Putamen (tissue), 1 donor: ENCODE measurements around the gene RPS15.

ENCODE experiments used
- DNase-seq: peaks from one replicate; pipeline ENCODE4 v3.0.0-alpha.2; 2016; ENCODE audit warnings: low spot score

The RPS15 gene

DNA sequence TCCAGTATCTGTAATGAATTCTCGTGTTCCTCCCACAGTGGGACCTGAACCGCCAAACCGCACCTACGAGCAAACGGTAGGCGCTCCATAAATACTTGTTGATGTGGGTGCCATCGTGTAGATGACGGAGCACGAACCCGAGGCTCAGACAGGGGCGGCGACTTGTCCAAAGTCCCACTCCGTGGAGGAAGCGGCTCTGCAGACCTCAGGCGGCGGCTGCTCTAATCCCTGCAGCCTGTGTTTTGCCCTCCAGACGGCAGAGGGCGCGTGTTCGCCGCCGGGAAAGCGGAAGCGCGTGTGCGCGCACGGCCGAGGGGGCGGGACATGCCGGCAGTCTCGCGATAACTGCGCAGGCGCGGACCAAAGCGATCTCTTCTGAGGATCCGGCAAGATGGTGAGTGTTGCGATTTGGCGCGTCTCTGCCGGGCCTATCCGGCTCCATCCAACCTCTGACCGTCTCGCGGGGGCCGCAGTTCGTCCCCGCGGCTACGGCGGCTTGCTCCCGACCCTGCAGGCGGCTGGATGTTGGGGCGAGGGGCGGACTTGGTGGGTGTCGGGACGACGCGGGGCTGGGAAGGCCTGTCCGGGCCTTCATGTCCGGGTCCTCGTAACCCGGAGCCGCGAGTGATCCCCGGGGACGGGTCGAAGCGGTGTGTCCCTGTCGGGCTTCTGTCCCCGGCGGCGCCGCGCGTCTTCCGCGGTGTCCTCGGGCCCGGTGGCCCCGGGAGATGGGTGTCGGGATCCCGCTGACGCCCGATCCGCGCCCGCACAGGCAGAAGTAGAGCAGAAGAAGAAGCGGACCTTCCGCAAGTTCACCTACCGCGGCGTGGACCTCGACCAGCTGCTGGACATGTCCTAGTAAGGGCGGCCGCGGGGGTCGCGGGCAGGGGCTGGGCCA lies at the start of gene RPS15:
Gene RPS15 (plus strand): TSS at position 362 of the 898 bp plus-strand sequence. CDS start 30 bp downstream, at position 392.
- DNase-seq = peak; percentile 93

DNA sequence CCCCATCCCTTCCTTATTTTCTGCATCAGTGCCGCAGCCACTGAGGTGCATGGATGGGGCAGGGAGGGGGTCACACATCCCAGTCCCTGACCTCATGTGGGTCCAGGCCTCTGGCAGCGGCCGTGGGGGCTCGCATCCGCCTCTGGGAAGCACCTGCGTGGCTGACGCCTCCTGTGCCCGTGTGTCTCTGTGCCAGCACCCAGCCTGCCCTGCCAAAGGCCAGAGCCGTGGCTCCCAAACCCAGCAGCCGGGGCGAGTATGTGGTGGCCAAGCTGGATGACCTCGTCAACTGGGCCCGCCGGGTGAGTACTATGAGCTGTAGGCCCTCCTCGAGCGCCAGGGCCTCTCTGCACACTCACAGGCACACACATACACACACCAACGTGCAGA lies 49.6 kb upstream of the RPS15 start:
- no peak for DNase-seq

DNA sequence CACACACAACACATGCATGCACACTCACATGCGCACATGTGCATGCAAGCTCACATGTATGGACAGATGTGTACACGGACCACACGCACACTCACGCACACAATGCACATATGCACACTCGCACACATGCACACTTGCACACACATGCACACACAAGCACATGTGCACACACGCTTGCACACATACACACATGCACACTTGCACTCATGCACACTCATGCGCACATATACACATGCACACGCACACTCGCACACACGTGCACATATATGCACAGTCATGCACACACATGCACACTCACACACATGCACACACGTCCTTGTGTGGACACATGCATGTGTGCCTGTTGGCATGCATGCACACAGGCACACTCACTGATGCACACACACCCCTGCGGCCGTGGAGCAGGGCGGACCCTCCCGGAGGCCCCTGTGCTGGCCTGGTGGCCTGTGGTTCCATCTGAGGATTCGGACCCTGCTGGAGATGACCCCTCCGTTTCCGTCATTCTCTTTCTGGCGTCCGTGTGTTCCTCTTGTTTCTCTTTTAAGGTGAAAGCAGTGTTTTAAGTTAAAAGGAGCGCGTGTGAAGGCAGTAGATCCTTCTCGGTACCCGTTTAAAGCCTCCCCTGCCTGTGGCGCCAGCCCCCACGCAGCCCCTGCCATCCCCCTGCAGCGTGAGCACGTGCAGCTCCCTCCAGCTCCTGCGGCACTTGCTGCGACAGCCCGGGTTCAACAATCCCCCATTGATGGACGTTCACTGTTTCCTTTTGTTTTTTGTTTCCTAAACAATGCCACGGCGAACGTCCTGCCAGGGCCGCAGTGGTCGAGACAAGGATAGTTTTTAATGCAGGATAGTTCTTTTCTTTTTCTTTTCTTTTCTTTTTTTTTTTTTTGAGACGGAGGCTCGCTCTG lies 48.9 kb upstream of the RPS15 start:
- DNase-seq = peak; percentile 89

DNA sequence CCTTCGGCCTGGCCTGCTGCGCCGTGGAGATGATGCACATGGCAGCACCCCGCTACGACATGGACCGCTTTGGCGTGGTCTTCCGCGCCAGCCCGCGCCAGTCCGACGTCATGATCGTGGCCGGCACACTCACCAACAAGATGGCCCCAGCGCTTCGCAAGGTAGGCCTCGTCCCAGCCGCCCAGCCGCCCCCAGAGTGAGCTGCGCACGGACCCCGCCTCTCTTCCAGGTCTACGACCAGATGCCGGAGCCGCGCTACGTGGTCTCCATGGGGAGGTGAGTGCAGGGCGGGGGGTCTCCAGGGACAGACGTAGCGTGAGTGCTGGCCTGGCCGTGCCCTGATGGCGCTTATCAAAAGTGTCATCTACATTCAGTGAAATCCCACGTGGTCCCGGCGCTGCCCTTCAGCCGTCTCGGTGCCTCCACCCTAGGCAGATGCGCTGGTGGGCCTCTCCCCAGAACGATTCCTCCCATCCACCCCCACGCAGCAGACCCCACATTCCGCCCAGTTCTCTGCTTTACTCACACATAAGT lies 47.2 kb upstream of the RPS15 start:
- DNase-seq = no peak

DNA sequence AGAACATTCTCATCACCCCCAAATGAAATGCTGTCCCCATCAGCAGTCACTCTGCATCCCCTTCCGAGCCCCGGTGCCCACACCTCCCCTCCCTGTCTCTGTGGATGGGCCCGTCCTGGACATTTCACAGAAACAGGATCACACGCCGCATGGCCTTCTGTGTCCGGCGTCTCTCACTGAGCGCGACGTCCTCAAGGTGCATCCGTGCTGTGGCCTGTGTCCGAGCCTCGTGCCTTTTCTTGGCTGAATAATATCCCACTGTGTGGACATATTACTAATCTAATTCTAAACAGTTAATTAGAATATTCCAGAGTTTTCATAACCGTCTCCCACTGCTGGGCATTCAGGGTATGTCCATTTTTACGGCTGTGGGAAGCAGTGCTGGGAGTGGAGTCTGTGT lies 45.8 kb upstream of the RPS15 start:
- no peak for DNase-seq

DNA sequence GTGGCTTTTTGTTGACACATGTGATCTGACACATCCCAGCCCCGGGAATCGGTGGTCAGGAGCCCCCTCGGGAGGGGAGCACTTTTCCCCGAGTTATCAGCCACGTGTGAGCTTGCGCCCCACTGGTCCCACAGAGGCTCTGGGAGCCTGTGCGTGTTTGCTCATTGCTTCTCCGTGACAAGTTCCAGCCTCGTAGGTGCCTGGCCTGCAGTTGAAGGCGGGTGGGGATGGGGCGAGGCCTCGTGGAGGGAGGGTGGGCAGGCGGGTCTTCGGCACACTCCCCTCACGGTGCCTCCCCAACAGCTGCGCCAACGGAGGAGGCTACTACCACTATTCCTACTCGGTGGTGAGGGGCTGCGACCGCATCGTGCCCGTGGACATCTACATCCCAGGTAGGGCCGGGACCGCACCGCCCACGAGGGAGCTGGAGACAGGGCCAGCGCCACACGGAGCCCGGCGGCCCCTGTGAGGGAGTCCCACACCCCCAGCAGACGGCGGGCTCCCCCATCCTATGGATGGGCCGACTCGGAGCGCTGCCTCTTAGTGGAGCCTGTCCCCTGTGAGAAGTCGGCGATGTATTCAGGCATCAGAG lies 45.2 kb upstream of the RPS15 start:
- no peak for DNase-seq

DNA sequence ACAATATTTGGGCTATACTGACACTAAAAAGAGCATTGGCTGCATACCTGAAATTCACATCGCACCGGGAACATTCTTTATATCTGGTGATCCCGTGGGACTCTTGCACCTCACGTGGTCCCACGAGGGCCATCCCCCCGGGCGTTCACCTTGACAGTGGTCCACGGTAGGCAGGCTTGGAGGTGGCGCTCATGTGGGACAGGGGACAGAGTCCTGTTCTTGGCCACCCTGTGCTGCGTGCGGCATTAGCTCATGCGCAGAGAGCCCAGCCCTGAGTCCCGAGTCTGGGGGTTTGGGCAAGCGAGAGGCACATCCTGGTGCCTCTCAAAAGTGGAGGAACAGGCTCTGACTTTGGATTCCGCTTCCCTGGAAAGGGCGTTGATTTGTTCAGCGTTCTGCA lies 44.4 kb upstream of the RPS15 start:
- DNase-seq = no peak

DNA sequence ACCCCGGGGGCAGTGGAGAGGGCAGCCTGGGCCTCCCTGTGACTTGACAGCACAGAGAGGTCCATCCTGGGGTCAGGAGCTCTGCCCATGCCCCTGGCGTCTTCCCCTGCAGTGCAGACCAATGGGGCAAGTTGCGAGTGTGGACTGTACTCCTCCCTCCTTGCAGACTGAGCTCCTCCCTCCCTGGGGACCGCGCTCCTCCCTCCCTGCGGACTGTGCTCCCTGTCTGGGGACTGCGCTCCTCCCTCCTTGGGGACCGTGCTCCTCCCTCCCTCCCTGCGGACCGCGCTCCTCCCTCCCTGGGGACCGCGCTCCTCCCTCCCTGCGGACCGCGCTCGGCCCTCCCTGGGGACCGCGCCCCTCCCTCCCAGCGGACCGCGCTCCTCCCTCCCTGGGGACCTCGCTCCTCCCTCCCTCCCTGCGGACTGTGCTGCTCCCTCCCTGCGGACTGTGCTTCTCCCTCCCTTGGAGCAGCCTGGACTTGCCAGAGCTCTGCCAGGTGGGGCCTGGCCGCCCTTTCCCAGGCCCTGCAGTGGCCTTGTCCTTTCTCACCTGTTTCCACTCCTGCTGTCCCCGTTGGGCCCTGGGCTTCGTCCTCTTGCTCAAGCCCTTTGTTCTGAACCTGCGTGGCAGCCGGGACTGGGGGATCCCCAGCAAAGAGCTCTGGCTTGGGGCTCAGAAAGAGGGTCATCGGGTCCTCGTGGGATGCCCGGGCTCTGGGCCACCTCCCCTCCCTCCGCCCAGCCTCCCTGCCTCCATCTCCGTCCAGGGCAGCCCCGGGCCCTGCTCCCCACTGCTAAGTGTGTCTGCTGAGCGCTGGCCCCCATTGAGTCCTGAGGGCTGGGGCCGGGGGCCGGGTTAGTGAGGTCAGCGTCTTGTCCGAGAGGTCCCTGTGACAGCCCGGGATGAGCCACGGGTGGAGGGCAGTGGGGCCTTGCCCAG lies 43.7 kb upstream of the RPS15 start:
- no peak for DNase-seq

DNA sequence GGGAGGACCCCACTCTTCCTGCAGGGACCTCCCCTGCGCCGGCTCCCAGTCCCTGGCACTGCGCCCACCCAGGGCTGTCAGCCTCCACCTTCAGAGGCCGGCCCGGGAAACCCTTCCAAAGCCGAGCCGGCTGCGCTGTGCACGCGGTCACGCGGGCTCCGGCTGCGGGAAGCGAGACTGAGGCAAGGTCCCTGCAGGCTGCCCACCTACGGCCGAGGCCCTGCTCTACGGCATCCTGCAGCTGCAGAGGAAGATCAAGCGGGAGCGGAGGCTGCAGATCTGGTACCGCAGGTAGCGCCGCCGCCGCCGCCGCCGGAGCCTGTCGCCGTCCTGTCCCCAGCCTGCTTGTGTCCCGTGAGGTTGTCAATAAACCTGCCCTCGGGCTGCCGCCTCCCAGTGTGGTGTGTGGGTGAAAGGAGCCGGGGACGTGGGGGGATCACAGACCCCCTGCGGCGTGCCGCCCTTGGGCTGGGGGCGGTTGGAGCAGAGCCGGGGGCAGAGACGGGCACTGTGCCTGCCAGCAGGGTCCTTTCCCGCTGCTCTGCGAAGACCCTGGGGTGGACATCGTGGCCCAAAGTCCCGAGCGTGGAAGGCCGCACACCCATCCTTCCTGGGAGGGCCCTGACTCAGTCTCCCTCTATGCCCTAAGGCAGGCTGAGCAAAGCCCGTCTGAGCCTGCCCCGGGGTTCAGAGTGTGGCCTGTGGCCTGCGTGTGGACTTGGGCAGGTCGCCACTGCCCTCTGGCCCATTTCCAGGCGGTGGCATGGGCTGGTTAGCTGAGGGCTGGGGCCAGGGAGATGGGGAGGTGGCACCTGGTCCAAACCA lies 42.8 kb upstream of the RPS15 start:
- no peak for DNase-seq

DNA sequence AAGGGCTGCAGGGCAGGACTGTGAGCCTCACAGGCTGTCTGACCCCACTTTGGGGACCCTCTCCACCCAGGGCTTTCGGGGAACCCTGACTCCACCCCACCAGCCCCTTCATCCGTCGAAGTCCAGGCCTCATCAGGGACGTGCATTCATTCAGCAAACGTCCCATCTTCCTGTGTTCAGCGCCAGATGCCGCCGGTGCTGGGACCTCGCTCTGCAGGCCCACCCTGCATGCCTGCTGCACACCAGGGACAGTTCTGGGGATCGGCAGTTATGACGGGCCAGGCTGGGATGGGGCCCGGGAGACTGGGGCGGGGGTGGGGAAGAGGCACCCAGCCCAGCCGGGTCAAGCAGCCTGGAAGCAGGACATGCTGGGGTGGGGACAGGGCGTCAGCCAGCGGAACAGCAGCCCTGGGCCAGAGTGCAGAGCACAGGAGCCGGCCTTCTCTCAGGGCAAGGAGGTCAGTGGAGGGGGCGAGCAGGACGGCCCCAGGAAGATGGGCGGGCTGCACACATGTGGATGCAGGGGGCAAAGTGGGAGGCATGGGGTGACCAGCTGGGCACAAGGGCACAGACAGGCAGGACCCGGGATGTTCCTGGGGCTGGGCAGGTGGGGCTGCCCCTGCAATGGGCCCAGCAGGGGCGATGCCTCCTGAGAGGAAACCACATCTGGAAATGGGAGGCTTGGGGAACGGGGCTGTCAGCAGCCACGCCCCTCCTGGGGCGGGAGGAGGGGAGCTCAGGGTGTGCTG lies 42.0 kb upstream of the RPS15 start:
- DNase-seq = no peak

DNA sequence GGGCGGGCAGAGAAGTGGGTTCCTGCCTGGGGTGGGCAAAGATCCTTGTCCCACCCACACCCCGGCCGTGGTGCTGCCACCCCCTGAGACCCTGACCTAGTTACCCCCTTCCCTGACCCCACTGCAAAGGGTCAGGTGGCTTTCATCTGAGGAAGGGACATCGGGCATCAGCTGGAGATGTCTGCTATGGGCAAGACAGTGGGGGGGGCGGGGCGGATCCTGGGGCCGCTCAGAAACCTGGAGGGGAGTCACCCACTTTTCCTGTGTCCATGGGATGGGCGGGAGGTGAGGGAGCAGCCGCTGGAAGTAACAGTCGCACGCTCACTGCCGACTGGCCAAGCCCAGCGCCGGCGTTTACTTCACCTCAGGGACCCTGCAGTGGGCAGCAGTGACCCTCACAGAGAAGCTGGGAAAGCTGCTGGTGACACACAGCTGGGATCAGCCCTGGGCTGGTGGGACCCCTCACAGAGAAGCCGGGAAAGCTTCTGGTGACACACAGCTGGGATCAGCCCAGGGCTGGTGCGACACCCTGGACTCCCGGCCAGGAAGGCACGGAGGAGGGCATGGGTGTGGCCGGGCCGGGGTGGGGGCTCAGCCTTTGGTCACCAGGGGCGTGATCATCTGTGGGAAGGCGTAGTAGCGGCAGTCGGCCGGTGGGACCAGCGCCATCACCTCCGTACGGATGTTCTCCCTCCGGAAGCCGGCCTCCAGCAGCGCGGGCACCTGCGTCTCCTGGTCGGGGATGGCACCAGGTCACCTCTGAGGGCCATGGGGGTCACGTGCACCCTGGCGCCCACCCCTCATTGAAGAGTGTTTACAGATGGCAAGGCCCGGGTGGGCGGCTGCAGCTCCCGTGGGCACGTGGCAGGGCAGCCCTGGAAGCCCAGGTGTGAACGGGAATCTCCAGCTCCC lies 41.2 kb upstream of the RPS15 start:
- no peak for DNase-seq

DNA sequence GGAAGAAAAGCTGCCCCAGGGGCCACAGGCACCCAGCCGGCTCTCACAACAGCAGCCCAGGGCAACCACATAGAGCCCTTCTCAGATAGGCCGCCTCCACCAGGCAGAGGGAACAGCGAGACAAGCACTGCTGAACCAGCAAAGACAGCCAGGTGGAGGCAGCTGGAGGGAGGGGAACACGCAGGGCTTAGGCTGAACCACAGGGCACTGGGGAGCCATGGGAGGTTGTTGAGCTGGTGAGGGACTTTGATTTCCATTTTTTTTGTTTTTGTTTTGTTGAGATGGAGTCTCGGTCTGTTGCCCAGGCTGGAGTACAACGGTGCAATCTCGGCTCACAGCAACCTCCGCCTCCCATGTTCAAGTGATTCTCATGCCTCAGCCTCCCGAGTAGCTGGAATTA lies 40.4 kb upstream of the RPS15 start:
- DNase-seq = no peak

DNA sequence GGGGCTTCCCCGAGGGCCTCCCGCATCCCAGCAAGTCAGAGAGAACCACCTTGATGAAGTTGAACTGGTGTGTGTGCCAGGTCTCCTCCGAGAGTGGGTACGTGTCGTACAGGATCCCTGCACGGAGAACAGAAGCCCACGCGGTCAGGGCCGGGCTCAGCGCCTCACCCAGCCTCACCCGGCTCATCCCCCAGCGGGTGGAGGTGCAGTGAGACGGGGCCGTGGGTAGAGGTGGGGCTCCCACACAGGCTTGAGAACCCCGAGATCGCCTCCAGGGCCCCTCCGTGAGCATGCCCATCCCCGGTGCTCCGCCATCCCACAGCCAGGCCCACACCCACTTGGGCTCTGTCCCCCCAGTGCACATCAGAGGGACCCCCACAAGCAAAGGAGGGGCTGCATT lies 39.1 kb upstream of the RPS15 start:
- no peak for DNase-seq

DNA sequence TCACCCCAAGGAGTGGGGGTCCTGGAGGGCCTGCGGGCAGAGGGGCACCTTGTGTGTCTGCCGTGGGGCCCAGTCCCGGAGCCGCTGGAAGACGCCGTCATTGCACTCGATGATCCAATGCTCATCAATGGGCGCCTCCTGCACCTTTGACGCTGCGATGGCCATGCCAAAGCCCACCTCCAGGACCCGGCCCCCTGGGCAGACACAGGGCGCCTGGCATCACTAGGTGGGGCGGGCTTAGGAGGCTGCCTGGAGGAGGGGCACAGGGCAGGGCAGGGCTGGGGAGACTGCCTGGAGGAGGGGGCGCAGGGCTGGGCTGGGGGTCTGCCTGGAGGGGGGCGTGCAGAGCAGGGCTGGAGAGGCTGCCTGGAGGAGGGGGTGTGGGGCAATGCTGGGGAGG lies 38.5 kb upstream of the RPS15 start:
- DNase-seq = no peak

DNA sequence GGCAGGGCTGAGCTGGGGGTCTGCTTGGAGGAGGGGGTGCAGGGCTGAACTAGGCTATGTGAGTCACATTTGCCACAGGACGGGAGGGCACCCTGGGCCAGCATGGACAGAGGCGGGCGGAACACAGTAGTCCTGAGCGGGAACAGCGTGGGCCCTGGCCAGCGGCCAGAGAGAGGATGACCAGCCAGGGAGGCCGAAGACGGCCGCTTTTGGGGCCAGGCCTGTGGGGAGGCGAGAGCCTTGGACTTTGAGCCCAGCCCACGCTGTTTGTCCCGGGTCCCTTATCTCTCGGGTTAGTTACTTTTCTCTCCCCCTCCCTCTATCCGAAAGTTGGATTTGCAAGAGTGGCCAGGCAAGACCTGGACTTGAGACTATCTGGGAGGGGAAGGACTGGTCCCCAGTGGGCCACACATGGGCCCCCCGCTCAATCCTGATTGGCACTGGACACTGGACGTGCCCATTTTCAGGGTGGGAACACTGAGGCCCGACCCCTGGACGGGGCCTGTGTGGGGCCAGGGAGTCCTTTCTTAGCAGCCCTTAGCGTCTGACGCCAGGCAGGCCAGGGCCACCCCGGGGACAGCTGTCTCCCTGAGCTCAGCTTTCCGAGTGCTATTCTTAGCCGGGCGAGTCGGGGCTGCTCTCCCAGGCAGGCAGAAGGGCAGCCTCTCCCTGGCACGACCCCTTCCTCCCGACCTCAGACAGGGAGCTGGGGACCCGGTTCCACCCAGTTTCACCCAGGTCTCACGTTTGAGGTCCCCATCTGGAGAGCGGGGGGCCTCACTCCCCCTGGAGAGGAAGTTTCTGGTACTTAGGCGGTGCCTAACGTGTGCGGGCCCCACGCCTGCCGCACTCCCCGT lies 37.7 kb upstream of the RPS15 start:
- DNase-seq = no peak

DNA sequence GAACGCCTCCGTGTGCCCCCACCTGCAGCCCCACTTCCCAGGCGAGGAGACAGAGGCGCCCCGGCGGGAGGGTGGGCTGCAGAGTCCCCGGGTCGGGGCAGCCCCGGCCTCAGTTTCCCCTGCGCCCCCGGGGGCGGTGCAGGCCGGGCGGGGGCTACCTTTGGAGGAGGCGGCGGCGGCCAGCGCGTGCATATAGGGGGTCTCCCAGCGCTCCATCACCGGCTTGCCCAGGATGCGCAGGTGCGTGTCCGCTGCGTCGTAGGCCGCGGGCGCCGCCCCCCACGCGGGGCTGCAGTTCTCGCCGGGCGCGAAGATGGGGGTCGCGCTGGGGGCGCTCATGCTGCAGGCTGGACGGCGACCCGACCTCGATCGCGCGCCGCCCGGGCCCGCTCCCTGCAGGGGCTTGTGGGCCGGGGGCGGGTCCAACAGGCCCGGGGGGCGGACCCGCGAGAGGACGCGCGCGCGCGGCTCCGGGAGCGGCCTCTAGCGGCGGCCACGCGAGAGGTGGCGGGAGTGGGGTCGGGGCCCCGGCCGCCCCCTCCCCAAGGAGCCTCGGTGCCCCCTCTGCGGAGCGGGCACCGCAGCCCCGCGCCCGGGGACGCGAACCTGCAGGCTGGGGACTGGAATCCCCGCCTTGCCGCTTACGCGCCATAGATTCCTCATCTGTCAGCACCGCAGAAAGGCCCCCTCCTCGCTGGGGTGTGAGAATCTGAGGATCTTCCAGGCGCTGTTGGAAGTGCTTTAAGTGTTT lies 36.9 kb upstream of the RPS15 start, which contains the start of gene GAMT:
Gene GAMT (minus strand): TSS at position 405 of the 751 bp plus-strand sequence. CDS start 66 bp downstream, at position 339.
- DNase-seq = no peak

DNA sequence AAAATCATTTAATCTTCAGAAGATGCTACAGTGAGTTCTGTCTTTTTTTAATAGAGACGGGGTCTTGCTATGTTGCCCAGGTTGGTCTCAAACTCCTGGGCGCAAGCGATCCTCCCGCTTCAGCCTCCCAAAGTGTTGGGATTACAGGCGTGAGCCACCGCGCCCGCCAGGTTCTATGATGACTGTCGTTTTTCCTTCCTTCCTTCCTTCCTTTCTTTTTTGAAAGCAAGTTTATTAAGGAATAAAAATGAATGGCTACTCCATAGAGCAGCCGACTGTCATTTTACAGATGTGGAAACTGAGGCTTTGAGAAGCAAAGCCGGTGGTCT lies 36.3 kb upstream of the RPS15 start:
- DNase-seq = no peak
